Lung (tissue), 12 donors: Measurements from ENCODE around the gene SYTL3. TPM values are rescaled to one million over a fixed set of nuclear protein-coding genes. Genes with fewer than 3 reads are reported as not detected.

Source experiments
- ATAC-seq: fragments of 200-7000 bp; cut with Tn5 transposase; one replicate; pipeline ENCODE4 v1.9.1; 2020; ENCODE audit warnings: moderate number of reproducible peaks; ENCODE audit not compliant: insufficient read depth, low FRiP score
- DNase-seq, 3 donors: peaks; one replicate each; pipeline ENCODE4 v3.0.0-alpha.2; 2013 to 2017
- H3K27ac ChIP-seq, 2 donors: one replicate each; pipeline ENCODE4 v1.5.1; 2013; ENCODE audit warnings: mild to moderate bottlenecking in 2 of 2, moderate library complexity in 2 of 2, control low read depth in 1 of 2, inconsistent platforms in 1 of 2, low read depth in 1 of 2, low read length in 1 of 2
- H3K27me3 ChIP-seq, 3 donors: one replicate each; pipeline ENCODE4 v1.5.1; 2013; ENCODE audit warnings: low read length in 2 of 3; ENCODE audit not compliant: control insufficient read depth in 3 of 3, insufficient read depth in 3 of 3
- H3K36me3 ChIP-seq, 4 donors: one replicate each; pipeline ENCODE4 v1.5.1; 2013; ENCODE audit warnings: low read length in 4 of 4, mild to moderate bottlenecking in 1 of 4, moderate library complexity in 1 of 4; ENCODE audit not compliant: control insufficient read depth in 4 of 4, insufficient read depth in 4 of 4
- H3K4me1 ChIP-seq, 5 donors: one replicate each; pipeline ENCODE4 v1.5.1; 2013; ENCODE audit warnings: low read length in 5 of 5, mild to moderate bottlenecking in 2 of 5, moderate library complexity in 1 of 5; ENCODE audit not compliant: control insufficient read depth in 5 of 5, insufficient read depth in 5 of 5
- H3K4me3 ChIP-seq: one replicate; pipeline ENCODE4 v1.5.1; 2013; ENCODE audit warnings: mild to moderate bottlenecking, control low read depth, moderate library complexity
- H3K9ac ChIP-seq, 2 donors: one replicate each; pipeline ENCODE4 v1.5.1; 2013; ENCODE audit warnings: low read length in 2 of 2, control low read depth in 1 of 2; ENCODE audit not compliant: insufficient read depth in 1 of 2
- H3K9me3 ChIP-seq, 4 donors: one replicate each; pipeline ENCODE4 v1.5.1; 2013; ENCODE audit warnings: low read length in 3 of 4, mild to moderate bottlenecking in 1 of 4, moderate library complexity in 1 of 4; ENCODE audit not compliant: control insufficient read depth in 4 of 4, insufficient read depth in 3 of 4
- CTCF ChIP-seq: IDR thresholded peaks from 2 replicates; pipeline ENCODE4 v1.5.1; 2012; ENCODE audit warnings: mild to moderate bottlenecking; ENCODE audit errors: control extremely low read depth, extremely low read depth
- WGBS, 2 donors: extraction: QIAGEN DNeasy Blood & Tissue Kit; methylation state at CpG; one replicate each; pipeline ENCODE4 v1.1.7; 2013; 5-methylcytosine and 5-hydroxymethylcytosine counted together
- polyA plus RNA-seq, 2 donors: library from polyadenylated mRNA; stranded (reverse); fragments of 200-250 nt; gene quantifications; one replicate each; pipeline ENCODE4 v1.2.1, GENCODE V29; 2013
- total RNA-seq, 2 donors: library from RNA; depleted of rRNA in 1 of 2; stranded (reverse); fragments of >200 nt in 1 of 2; gene quantifications; one replicate each; pipeline ENCODE4 v1.2.1, GENCODE V29; 2014 to 2021
- donor health status: control.
- donor health status: control.
- donor health status: Bipolar disorder and iron deficiency.
- donor health status: healthy.
- donor health status: DM: yes; HTN: yes; CAD: no.

Gene SYTL3
- total and polyA plus RNA-seq, 4 donors = 6.5 to 20.0 (median 15.6) TPM

- peak; percentile 19 for ATAC-seq
- peaks cover 0 to 5% (median 0%) of the 10 kb centered on the region in 5 donors for H3K4me1 ChIP-seq
- 84% methylated on average over 12 of the region's 12 CpGs for WGBS, 2 donors
- no peak overlapping the region for H3K4me3 ChIP-seq
- H3K27me3 ChIP-seq = no peaks in the 10 kb centered on the region
- no peak for DNase-seq
- peaks cover 0 to 1% (median 0%) of the 10 kb centered on the region in 4 donors for H3K36me3 ChIP-seq
- peak overlapping the region in 1 of 2 donors; percentile 12 for H3K27ac ChIP-seq
- TF ChIP-seq CTCF = no peak
- H3K9ac ChIP-seq = no peak overlapping the region
- peaks cover 0 to 8% (median 6%) of the 10 kb centered on the region in 4 donors for H3K9me3 ChIP-seq
These were observed 88.1 kb downstream of the SYTL3 start for GRCh38 chr6:158737710-158738615.

GRCh38 chr6:158739673-158740072 lies 89.8 kb downstream of the SYTL3 start:
- ATAC-seq = no peak

GRCh38 chr6:158743033-158743651 lies 93.3 kb downstream of the SYTL3 start:
- DNase-seq (peak in 2 of 3 donors; percentile 52 to 70), ATAC-seq (no peak)
- no peak overlapping the region for H3K4me3 ChIP-seq
- H3K4me1 ChIP-seq = peaks cover 0 to 5% (median 0%) of the 10 kb centered on the region in 5 donors
- no peak overlapping the region for H3K9ac ChIP-seq
- no peak overlapping the region for H3K27ac ChIP-seq
- WGBS, 2 donors = 89 to 91% methylated on average over 6 of the region's 6 CpGs
- H3K27me3 ChIP-seq = no peaks in the 10 kb centered on the region
- peaks cover 0 to 4% (median 3%) of the 10 kb centered on the region in 4 donors for H3K9me3 ChIP-seq
- no peak for TF ChIP-seq CTCF
- peaks cover 0 to 3% (median 1%) of the 10 kb centered on the region in 4 donors for H3K36me3 ChIP-seq

More at GRCh38 chr6:158739673-158740072, 89.8 kb downstream of the SYTL3 start:
- Histone ChIP-seq H3K4me3 (no peak overlapping the region), H3K27me3 (no peaks in the 10 kb centered on the region), H3K9me3 (peaks cover 0 to 5% (median 4%) of the 10 kb centered on the region in 4 donors), H3K27ac (no peak overlapping the region), H3K36me3 (peaks cover 0 to 1% (median 0%) of the 10 kb centered on the region in 4 donors), H3K4me1 (peaks cover 0 to 5% (median 0%) of the 10 kb centered on the region in 5 donors), H3K9ac (no peak overlapping the region)
- TF ChIP-seq CTCF = no peak
- 98 to 100% methylated on average over 1 of the region's 1 CpG for WGBS, 2 donors
- no peak for DNase-seq
